ENCODE results near the gene TMEM178A. TPM values are rescaled to one million over a fixed set of nuclear protein-coding genes. Genes with fewer than 3 reads are reported as not detected.

The TMEM178A gene
- total RNA-seq, 1 donor from 2014 or later: 19.2 TPM

- Histone ChIP-seq H3K27ac (no peak overlapping the region), H2AFZ (replicated peaks) (no peak overlapping the region), H3K79me2 (ENCODE audit: low read depth) (no peaks in the 10 kb centered on the region), H3F3A (ENCODE audit: low read depth) (no peaks in the 10 kb centered on the region), H3K4me1 (no peaks in the 10 kb centered on the region), H3K4me3 (no peak overlapping the region), H3K27me3 (no peaks in the 10 kb centered on the region), H3K4me2 (no peak overlapping the region), H3K9me3 (ENCODE audit: low read depth) (no peaks in the 10 kb centered on the region), H4K20me1 (ENCODE audit: low read depth) (no peaks in the 10 kb centered on the region), H3K9ac (no peak overlapping the region), H3K36me3 (no peaks in the 10 kb centered on the region)
- H3K27me3 Mint-ChIP-seq (ENCODE audit: insufficient read depth, low read depth): no peaks in the 10 kb centered on the region
- TF ChIP-seq CTCF (IDR thresholded peaks at IDR 0.05) (no peak), EZH2 (IDR thresholded peaks at IDR 0.05) (no peak), EZH2phosphoT487 (IDR thresholded peaks at IDR 0.05) (no peak)
- H3K9me3 Mint-ChIP-seq: no peaks in the 10 kb centered on the region
- H3K27ac Mint-ChIP-seq: no peak overlapping the region
- peaks cover 5% of the 10 kb centered on the region for H3K36me3 Mint-ChIP-seq
- H3K4me1 Mint-ChIP-seq: no peaks in the 10 kb centered on the region
- no peak for DNase-seq (ENCODE audit: low spot score)
- no peak overlapping the region for H3K4me3 Mint-ChIP-seq
These were observed 57.8 kb downstream of the TMEM178A start for GRCh38 chr2:39723497-39723896.

GRCh38 chr2:39723946-39724827, 58.5 kb downstream of the TMEM178A start:
- Mint-ChIP-seq H3K4me1 (no peaks in the 10 kb centered on the region), H3K27ac (no peak overlapping the region), H3K27me3 (ENCODE audit: insufficient read depth, low read depth) (no peaks in the 10 kb centered on the region), H3K4me3 (no peak overlapping the region), H3K36me3 (peaks cover under 1% of the 10 kb centered on the region), H3K9me3 (no peaks in the 10 kb centered on the region)
- Histone ChIP-seq H3K4me1 (no peaks in the 10 kb centered on the region), H3K9me3 (ENCODE audit: low read depth) (no peaks in the 10 kb centered on the region), H3K27me3 (no peaks in the 10 kb centered on the region), H3K4me3 (no peak overlapping the region), H3K79me2 (ENCODE audit: low read depth) (no peaks in the 10 kb centered on the region), H3K9ac (no peak overlapping the region), H2AFZ (replicated peaks) (no peak overlapping the region), H3K27ac (no peak overlapping the region), H3F3A (ENCODE audit: low read depth) (no peaks in the 10 kb centered on the region), H4K20me1 (ENCODE audit: low read depth) (no peaks in the 10 kb centered on the region), H3K36me3 (no peaks in the 10 kb centered on the region), H3K4me2 (no peak overlapping the region)
- no peak for DNase-seq (ENCODE audit: low spot score)
- TF ChIP-seq EZH2phosphoT487 (IDR thresholded peaks at IDR 0.05) (no peak), CTCF (IDR thresholded peaks at IDR 0.05) (no peak), EZH2 (IDR thresholded peaks at IDR 0.05) (no peak)

GRCh38 chr2:39724828-39725144, 59.1 kb downstream of the TMEM178A start:
- no peak overlapping the region for H3K4me3 Mint-ChIP-seq
- Histone ChIP-seq H4K20me1 (ENCODE audit: low read depth) (no peaks in the 10 kb centered on the region), H3K27ac (no peak overlapping the region), H2AFZ (replicated peaks) (no peak overlapping the region), H3K4me2 (no peak overlapping the region), H3K79me2 (ENCODE audit: low read depth) (no peaks in the 10 kb centered on the region), H3K9me3 (ENCODE audit: low read depth) (no peaks in the 10 kb centered on the region), H3K27me3 (no peaks in the 10 kb centered on the region), H3K4me1 (no peaks in the 10 kb centered on the region), H3K4me3 (no peak overlapping the region), H3F3A (ENCODE audit: low read depth) (no peaks in the 10 kb centered on the region), H3K9ac (no peak overlapping the region), H3K36me3 (no peaks in the 10 kb centered on the region)
- TF ChIP-seq CTCF (IDR thresholded peaks at IDR 0.05): no peak
- H3K36me3 Mint-ChIP-seq: no peaks in the 10 kb centered on the region
- no peaks in the 10 kb centered on the region for H3K9me3 Mint-ChIP-seq
- H3K27ac Mint-ChIP-seq: no peak overlapping the region
- H3K27me3 Mint-ChIP-seq (ENCODE audit: insufficient read depth, low read depth): no peaks in the 10 kb centered on the region
- no peak for DNase-seq (ENCODE audit: low spot score)
- no peaks in the 10 kb centered on the region for H3K4me1 Mint-ChIP-seq

Data from neural progenitor cell (in vitro differentiated cells).